ENCODE results near the gene GNPAT.
"Not testable (repeated sequence)": the region's sequence is repeated elsewhere in the genome, so short reads cannot be mapped to it uniquely, and the experiment has no call there.

GNPAT gene

DNA sequence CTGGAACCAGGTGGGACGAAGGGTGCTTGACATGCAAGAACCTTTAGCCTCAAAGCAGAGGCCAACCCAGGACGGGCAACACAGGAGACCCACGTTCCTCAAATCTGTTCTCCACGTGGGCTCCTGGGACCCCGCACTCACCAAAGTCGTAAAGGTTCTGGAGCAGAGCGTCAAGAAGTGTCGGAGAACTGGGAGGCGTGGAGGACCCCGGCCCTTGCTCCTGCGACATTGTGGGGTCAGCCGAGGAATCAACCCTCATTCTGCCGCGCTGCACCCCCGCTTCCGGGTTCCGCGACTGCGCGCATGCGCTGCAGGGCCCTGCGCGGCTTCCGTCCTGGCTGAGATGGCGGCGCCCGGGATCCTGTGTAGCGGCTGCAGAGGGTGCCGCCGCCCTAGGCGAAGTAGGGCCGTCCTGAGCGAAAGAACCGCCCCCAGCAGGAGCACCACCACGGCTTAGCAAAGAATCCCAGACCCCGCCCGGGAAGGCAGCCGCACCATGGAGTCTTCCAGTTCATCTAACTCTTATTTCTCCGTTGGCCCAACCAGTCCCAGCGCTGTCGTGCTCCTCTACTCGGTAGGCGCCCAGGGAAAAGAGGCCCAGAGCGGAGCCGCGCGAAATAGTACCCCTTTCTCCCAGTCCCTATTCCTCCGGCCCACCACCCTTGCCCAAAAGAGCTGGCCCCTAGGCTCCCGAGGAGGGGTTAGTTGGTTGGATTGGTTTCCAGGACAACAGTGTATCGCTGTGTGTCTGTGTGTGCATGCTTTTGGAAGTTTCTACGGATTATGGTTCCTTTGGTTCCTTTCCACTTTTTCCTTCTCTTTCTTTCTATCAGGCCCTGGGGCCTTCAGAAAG is at the start of gene GNPAT:
GNPAT (plus strand) TSS at position 330 of the 853 bp plus-strand sequence; CDS start at position 497, 167 bp downstream.
- DNase-seq (ENCODE audit: low read depth, low spot score), result peak; percentile 94

GRCh38 chr1:231192620-231193163 is 48.3 kb upstream of the GNPAT start:
- DNase-seq (ENCODE audit: low read depth, low spot score), result peak; percentile 82

DNA sequence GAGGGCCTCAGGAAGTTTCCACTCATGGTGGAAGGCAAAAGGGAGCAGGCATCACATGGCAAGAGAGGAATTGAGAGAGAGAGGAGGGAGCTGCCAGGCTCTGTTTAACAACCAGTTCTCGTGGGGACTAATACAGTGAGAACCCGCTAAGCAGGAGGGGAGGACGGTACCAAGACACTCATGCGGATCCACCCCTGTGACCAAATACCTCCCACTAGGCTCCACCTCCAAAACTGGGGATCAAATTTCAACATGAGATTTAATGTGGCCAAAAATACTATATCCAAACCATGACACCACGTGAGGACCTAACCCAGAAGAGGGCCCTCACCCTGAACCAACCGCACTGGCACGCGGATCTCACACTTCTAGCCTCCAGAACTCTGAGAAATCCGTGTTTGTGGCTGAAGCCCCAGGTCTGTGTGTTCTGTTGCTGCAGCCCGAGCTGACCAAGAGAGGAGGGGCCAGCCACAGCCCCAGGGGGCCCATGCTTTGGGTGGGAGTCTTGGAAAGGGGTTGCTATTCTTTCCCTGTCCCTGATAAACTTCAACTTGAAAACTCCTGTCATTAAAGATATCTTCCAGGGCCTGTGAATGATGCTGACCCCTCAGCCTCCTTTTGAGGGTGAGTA is 47.2 kb upstream of the GNPAT start:
- DNase-seq (ENCODE audit: low read depth, low spot score), result no peak

- no peak for DNase-seq (ENCODE audit: low read depth, low spot score)
Measured at GRCh38 chr1:231194476-231194842, 46.6 kb upstream of the GNPAT start.

GRCh38 chr1:231194843-231195516 is 46.0 kb upstream of the GNPAT start:
- DNase-seq (ENCODE audit: low read depth, low spot score), result no peak

DNA sequence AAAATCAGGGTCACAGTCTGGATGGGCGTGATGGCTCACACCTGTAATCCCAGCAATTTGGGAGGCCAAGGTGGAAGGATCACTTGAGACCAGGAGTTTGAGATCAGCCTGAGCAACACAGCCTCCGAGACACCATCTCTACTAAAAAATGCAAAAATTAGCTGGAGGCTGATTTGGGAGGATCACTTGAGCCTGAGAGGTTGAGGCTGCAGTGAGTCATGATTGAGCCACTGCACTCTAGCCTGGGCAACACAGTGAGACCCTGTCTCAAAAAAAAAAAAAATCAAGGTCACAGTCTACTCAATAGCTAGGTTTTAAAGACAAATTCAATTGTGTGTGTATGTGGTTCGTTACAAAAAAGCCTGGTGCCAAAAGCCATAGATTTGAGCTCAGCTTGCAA is 44.7 kb upstream of the GNPAT start:
- no peak for DNase-seq (ENCODE audit: low read depth, low spot score)

GRCh38 chr1:231196728-231197127 is 44.3 kb upstream of the GNPAT start:
- DNase-seq (ENCODE audit: low read depth, low spot score), result no peak

DNA sequence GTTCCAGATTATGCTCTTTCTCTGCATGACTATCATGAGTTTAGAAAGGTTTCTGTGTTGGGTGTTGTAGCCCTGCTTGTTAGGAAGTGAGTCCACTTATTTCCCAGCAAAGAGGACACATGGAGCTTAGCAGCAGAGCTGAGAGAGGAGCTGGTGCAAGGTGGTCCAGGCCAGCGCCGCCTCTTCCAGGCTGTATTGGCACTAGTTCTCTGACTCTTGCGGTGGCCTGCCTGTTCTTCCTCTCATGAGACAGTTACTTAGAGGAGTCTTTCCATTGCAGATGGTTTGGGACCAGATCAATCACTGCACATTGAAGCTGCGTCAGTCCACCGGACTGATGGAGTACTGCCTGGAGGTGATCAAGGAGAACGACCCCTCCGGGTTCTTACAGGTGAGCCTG is 41.1 kb upstream of the GNPAT start:
- no peak for DNase-seq (ENCODE audit: low read depth, low spot score)

GRCh38 chr1:231200388-231201031 is 40.5 kb upstream of the GNPAT start:
- no peak for DNase-seq (ENCODE audit: low read depth, low spot score)

GRCh38 chr1:231201375-231201978 is 39.5 kb upstream of the GNPAT start:
- DNase-seq (ENCODE audit: low read depth, low spot score), result no peak

- no peak for DNase-seq (ENCODE audit: low read depth, low spot score)
Measured at GRCh38 chr1:231201979-231202633, 38.9 kb upstream of the GNPAT start.

- no peak for DNase-seq (ENCODE audit: low read depth, low spot score)
Measured at GRCh38 chr1:231203259-231204057, 37.6 kb upstream of the GNPAT start.

DNA sequence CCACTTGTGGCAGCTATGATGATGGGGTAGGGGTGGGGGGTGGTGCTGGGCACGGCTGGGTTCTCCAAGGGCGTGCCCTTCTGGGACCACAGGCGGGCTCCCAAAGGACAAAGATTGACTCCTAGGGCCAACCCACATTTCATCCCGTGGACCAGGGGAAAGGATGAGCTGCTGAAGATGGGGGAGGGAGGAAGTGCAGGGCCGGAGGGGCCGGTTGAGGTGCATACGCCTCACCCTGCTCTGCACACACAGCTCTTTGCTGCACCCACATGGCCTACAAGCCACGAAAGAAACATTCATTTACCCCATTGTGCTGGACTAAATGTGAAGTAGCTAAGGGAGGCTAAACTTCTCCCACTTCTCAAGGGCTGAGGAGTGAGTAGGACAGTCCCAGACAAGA is 34.2 kb upstream of the GNPAT start:
- no peak for DNase-seq (ENCODE audit: low read depth, low spot score)

DNA sequence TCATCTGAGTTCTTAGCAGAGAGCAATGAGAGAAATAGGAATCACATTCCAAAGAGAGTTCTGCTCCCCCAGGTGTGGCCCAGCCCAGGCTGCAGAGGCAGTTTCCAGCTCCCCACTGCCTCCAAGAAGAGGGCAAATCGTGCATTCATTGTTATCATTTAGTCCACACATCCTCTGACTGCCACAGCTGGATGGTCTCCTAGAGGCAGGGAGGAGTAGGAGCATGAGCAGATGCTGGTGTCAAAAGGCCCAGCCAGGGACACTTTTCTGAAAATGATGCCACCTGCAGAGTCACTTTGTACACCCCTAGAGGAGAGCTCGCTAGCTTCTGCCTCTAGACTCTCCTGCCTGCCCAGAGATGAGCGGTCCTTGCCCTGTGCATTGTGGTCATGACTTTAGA is 33.6 kb upstream of the GNPAT start:
- no peak for DNase-seq (ENCODE audit: low read depth, low spot score)

GRCh38 chr1:231208980-231209379 is 32.0 kb upstream of the GNPAT start:
- no peak for DNase-seq (ENCODE audit: low read depth, low spot score)

DNA sequence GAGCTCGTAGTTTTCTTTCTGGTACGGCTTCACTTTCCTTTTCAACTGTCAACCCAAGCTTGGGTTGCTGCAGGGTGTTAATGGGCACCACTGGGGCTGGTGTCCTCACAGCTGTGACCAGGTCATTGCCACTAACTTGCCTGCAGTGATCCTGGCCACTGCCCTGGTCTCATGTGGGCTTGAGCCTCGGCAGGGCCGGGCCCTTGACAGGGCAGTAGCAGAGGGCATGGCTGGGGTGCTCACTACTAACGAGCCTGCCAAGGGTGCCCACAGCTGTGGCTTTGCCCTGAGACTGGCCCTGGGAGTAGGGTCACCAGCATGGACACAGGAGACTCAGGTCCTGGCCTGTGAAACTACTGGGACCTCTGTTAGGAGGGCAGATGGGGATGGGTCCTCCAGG is 31.5 kb upstream of the GNPAT start:
- no peak for DNase-seq (ENCODE audit: low read depth, low spot score)

GRCh38 chr1:231210126-231210525 is 30.9 kb upstream of the GNPAT start:
- no peak for DNase-seq (ENCODE audit: low read depth, low spot score)

GRCh38 chr1:231211005-231211857 is 29.8 kb upstream of the GNPAT start:
- DNase-seq (ENCODE audit: low read depth, low spot score), result peak; percentile 84

- DNase-seq (ENCODE audit: low read depth, low spot score), result not testable (repeated sequence)
Measured at GRCh38 chr1:231212301-231212700, 28.7 kb upstream of the GNPAT start.
